Gastrocnemius medialis (tissue), 4 donors: ENCODE measurements around the gene FOXP3. TPM values are rescaled to one million over a fixed set of nuclear protein-coding genes. Genes with fewer than 3 reads are reported as not detected.

Experiments
- ATAC-seq, 2 donors: fragments of 150-250 bp; one replicate each; pipeline ENCODE4 v1.9.1; 2016
- DNase-seq, 2 donors: peaks; one replicate each; pipeline ENCODE4 v3.0.0-alpha.2; 2019
- H3K27ac ChIP-seq, 4 donors: fragments of 200-600 bp; sonication (generic); 1 replicate in 1 of 4; 2 replicates in 3 of 4; pipeline ENCODE4 v1.5.1; 2016 to 2018; ENCODE audit warnings: mild to moderate bottlenecking in 2 of 4, moderate library complexity in 1 of 4
- H3K27me3 ChIP-seq, 3 donors: fragments of 200-600 bp; sonication (generic) in 2 of 3; 1 replicate in 1 of 3; 2 replicates in 2 of 3; pipeline versions ENCODE4 v1.5.1 to v1.6.0; 2016 to 2019; ENCODE audit warnings: mild to moderate bottlenecking in 1 of 3, moderate library complexity in 1 of 3
- H3K36me3 ChIP-seq, 2 donors: fragments of 200-600 bp; sonication (generic) in 1 of 2; one replicate each; pipeline ENCODE4 v1.5.1; 2017 to 2018
- H3K4me1 ChIP-seq, 2 donors: fragments of 200-600 bp; sonication (generic) in 1 of 2; one replicate each; pipeline ENCODE4 v1.5.1; 2016 to 2017; ENCODE audit warnings: mild to moderate bottlenecking in 2 of 2
- H3K4me3 ChIP-seq, 4 donors: fragments of 200-600 bp; sonication (generic) in 3 of 4; 1 replicate in 1 of 4; 2 replicates in 3 of 4; pipeline ENCODE4 v1.5.1; 2016 to 2019; ENCODE audit warnings: mild to moderate bottlenecking in 2 of 4
- H3K9me3 ChIP-seq, 3 donors: fragments of 200-600 bp; sonication (generic) in 2 of 3; 1 replicate in 1 of 3; 2 replicates in 2 of 3; pipeline ENCODE4 v1.5.1; 2016 to 2019
- POLR2A ChIP-seq, 2 donors: fragments of 450-650 bp; IDR thresholded peaks; one replicate each; pipeline ENCODE4 v1.6.1; 2017; ENCODE audit warnings: antibody characterized with exemption in 2 of 2, mild to moderate bottlenecking in 2 of 2, moderate library complexity in 2 of 2
- in situ Hi-C, 4 donors: fragments of 200-750 bp; cut with MboI; loops; one replicate each; pipeline versions ENCODE4 v1.15.0 to v1.8.0; 2017; ENCODE audit warnings: low sequenced_read_pairs in 4 of 4
- intact Hi-C: fragments of 100-400 bp; cut with DNase I; formaldehyde crosslinking; loops from one replicate; pipeline ENCODE4 v1.15.1; 2023; ENCODE audit warnings: low total_unique reads
- total RNA-seq, 4 donors: library from RNA; depleted of rRNA; stranded (reverse); fragments of >200 nt; gene quantifications; one replicate each; pipeline versions ENCODE4 v1.1.0 to v1.2.3, GENCODE V29; 2016
- TF ChIP-seq, protein P1 (sequence below), 5 experiments: fragments of 450-650 bp in 3 of 5; fragments of 200-600 bp in 2 of 5; sonication (generic) in 2 of 5; IDR thresholded peaks in 4 of 5; conservative IDR thresholded peaks in 1 of 5; 1 replicate in 4 of 5; 2 replicates in 1 of 5; pipeline ENCODE4 v1.5.1; 2016 to 2019; ENCODE audit warnings: antibody characterized with exemption in 5 of 5, mild to moderate bottlenecking in 3 of 5, moderate library complexity in 3 of 5

The FOXP3 gene
- total RNA-seq, 4 donors from 2014 or later, result not detected

DNA sequence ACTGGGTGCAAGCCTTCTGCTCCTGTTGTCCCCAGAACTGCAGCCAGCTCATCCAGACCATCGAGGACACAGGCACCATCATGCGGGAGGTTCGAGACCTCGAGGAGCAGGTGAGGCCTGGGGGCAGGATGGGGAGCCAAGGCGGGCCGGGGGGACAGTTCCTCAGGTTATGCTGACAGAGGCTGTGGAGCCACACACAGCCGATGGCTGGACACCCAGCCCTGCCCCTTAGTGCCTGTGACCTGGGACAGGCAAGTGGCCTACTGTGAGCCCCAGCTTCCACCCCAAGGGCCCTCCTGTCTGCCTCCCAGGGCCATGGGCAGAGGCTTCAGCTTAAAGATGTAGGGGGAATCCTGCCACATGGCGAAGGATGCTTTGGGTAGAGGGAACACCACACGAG, 14.9 kb downstream of the FOXP3 start:
- ATAC-seq (no peak), DNase-seq (no peak)
- H3K4me3 ChIP-seq, result no peak overlapping the region
- in situ Hi-C loops, result no loop called here
- TF ChIP-seq, protein P1, sequence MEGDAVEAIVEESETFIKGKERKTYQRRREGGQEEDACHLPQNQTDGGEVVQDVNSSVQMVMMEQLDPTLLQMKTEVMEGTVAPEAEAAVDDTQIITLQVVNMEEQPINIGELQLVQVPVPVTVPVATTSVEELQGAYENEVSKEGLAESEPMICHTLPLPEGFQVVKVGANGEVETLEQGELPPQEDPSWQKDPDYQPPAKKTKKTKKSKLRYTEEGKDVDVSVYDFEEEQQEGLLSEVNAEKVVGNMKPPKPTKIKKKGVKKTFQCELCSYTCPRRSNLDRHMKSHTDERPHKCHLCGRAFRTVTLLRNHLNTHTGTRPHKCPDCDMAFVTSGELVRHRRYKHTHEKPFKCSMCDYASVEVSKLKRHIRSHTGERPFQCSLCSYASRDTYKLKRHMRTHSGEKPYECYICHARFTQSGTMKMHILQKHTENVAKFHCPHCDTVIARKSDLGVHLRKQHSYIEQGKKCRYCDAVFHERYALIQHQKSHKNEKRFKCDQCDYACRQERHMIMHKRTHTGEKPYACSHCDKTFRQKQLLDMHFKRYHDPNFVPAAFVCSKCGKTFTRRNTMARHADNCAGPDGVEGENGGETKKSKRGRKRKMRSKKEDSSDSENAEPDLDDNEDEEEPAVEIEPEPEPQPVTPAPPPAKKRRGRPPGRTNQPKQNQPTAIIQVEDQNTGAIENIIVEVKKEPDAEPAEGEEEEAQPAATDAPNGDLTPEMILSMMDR (IDR thresholded peaks at IDR 0.05 in 4 of 5, conservative IDR thresholded peaks at IDR 0.05 in 1 of 5), result no peak
- no peak for TF ChIP-seq POLR2A (IDR thresholded peaks at IDR 0.05)
- H3K9me3 ChIP-seq, result no peaks in the 10 kb centered on the region
- H3K27ac ChIP-seq, result no peak overlapping the region
- intact Hi-C loops, result no loop called here
- no peaks in the 10 kb centered on the region for H3K27me3 ChIP-seq
- peaks cover 0 to 5% of the 10 kb centered on the region in 2 donors for H3K36me3 ChIP-seq
- H3K4me1 ChIP-seq, result no peaks in the 10 kb centered on the region

DNA sequence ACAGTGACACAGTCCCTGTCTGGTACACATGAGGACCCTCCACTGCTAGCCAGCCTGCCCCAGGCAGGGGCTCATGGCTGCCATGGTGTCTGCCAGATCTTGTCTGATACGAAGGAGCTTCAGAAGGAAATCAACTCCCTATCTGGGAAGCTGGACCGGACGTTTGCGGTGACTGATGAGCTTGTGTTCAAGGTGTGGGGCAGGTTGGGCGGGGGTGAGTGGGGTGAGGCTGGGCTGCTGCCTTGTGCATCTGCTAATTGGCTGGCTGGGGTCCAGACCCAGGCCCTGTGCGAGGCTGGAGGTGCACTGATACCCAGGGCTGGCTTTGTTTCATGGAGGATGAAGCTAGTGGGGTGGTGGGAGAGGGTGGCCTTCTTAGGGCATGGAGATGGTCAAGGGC, 15.4 kb downstream of the FOXP3 start:
- no peak overlapping the region for H3K4me3 ChIP-seq
- no peaks in the 10 kb centered on the region for H3K4me1 ChIP-seq
- DNase-seq (no peak), ATAC-seq (no peak)
- H3K27me3 ChIP-seq, result no peaks in the 10 kb centered on the region
- intact Hi-C loops (no loop called here), in situ Hi-C loops (no loop called here)
- no peaks in the 10 kb centered on the region for H3K9me3 ChIP-seq
- H3K36me3 ChIP-seq, result peaks cover 0 to 5% of the 10 kb centered on the region in 2 donors
- TF ChIP-seq POLR2A (IDR thresholded peaks at IDR 0.05), result no peak
- TF ChIP-seq, protein P1 (IDR thresholded peaks at IDR 0.05 in 4 of 5, conservative IDR thresholded peaks at IDR 0.05 in 1 of 5), result no peak
- H3K27ac ChIP-seq, result no peak overlapping the region

DNA sequence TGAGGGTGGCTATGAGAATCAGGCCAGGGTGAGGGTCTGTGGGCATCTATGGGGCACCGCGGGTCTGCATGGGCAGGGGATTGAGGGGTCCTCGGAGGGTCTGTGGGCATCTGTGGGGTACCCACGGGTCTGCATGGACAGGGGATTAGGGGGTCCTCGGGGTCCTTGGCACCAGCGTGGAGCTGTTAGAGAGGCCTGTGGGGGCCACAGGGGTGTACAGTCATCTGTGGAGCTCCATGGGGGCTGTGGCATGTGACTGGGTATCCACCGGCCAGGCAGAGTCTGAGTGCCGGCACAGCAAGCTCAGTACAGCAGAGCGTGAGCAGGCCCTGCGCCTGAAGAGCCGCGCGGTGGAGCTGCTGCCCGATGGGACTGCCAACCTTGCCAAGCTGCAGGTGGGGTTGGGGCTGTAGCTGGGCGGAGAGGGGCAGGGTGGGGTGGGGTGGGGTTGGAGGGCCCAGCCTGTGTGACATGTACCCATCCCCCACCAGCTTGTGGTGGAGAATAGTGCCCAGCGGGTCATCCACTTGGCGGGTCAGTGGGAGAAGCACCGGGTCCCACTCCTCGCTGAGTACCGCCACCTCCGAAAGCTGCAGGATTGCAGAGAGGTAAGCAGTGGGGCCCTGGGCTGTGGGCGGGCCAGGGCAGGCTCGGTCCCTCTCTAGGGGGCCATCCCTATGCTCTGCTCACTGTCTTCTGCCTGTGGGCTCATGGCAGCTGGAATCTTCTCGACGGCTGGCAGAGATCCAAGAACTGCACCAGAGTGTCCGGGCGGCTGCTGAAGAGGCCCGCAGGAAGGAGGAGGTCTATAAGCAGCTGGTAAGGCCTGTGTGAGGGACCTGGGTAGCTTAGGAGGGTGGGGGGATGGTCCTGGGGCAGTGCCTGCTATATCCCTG, 16.3 kb downstream of the FOXP3 start:
- no peaks in the 10 kb centered on the region for H3K9me3 ChIP-seq
- intact Hi-C loops, result no loop called here
- H3K36me3 ChIP-seq, result peaks cover 0 to 11% of the 10 kb centered on the region in 2 donors
- DNase-seq (no peak), ATAC-seq (no peak)
- H3K27ac ChIP-seq, result no peak overlapping the region
- no peak overlapping the region for H3K4me3 ChIP-seq
- no peaks in the 10 kb centered on the region for H3K4me1 ChIP-seq
- H3K27me3 ChIP-seq, result no peaks in the 10 kb centered on the region
- in situ Hi-C loops, result no loop called here
- no peak for TF ChIP-seq POLR2A (IDR thresholded peaks at IDR 0.05)
- TF ChIP-seq, protein P1 (IDR thresholded peaks at IDR 0.05 in 4 of 5, conservative IDR thresholded peaks at IDR 0.05 in 1 of 5), result no peak

DNA sequence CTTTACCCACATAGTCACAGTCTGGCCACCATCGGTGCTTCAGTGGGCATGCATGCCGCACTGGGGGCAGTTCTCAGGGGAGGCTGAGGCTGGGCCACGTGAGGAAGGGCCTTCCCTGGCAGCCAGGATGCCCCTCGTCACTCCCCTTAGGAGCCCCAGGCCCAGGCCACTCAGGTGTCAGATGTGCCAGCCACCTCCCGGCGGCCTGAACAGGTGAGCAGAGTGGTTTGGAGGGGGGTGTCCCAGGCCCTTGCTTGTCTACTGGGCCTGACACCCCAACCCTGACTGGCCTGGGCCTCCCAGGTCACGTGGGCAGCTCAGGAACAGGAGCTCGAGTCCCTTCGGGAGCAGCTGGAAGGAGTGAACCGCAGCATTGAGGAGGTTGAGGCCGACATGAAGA, 17.2 kb downstream of the FOXP3 start:
- Histone ChIP-seq H3K27me3 (no peaks in the 10 kb centered on the region), H3K4me1 (no peaks in the 10 kb centered on the region), H3K9me3 (no peaks in the 10 kb centered on the region), H3K36me3 (peaks cover 0 to 15% of the 10 kb centered on the region in 2 donors), H3K27ac (no peak overlapping the region), H3K4me3 (no peak overlapping the region)
- ATAC-seq (no peak), DNase-seq (no peak)
- intact Hi-C loops, result no loop called here
- TF ChIP-seq, protein P1 (IDR thresholded peaks at IDR 0.05 in 4 of 5, conservative IDR thresholded peaks at IDR 0.05 in 1 of 5), result no peak
- TF ChIP-seq POLR2A (IDR thresholded peaks at IDR 0.05), result no peak
- in situ Hi-C loops, result no loop called here
